DOHH2 (cell line): ENCODE data around the gene TRAF3.

Source experiments
- CTCF ChIP-seq: fragments of 200-600 bp; sonication (generic); IDR thresholded peaks from one replicate; pipeline ENCODE4 v1.5.1; 2014; ENCODE audit warnings: antibody characterized with exemption, mild to moderate bottlenecking, low read depth, low read length; ENCODE audit not compliant: poor library complexity, severe bottlenecking
- EZH2phosphoT487 ChIP-seq: fragments of 200-600 bp; sonication (generic); IDR thresholded peaks from 2 replicates; pipeline ENCODE4 v1.6.1; 2017; ENCODE audit warnings: borderline replicate concordance, mild to moderate bottlenecking, antibody characterized with exemption, low read length, moderate library complexity, mixed read lengths

GRCh38 chr14:102947321-102948103, 170.3 kb downstream of the TRAF3 start:
- TF ChIP-seq CTCF (no peak), EZH2phosphoT487 (no peak)
